SK-N-MC (cell line): ENCODE results near the gene QKI.

Experiments
- EZH2 ChIP-seq: fragments of 200-600 bp; sonication (generic); IDR thresholded peaks from one replicate; pipeline ENCODE4 v1.6.1; 2017; ENCODE audit warnings: antibody characterized with exemption
- POLR2AphosphoS5 ChIP-seq: IDR thresholded peaks from 2 replicates; pipeline ENCODE4 v1.6.1; 2012; ENCODE audit warnings: mild to moderate bottlenecking, low read depth, low read length, borderline replicate concordance

- no peak for TF ChIP-seq POLR2AphosphoS5
- no peak for TF ChIP-seq EZH2
These were observed 197.7 kb downstream of the QKI start for GRCh38 chr6:163612200-163612599.
